Activated T-helper 1 cell treated with anti-CD3 and anti-CD28 coated beads, Interleukin-12 subunit alpha, Interleukin-12 subunit beta, Interleukin-2, Interleukin-4 antibody, amounts not matched to agents 30 ng/mL and 10 ng/mL and 1 ng/mL, durations not matched to agents 14 hours and 24 hours and 36 hours (primary cell): ENCODE measurements around the gene TTLL5. TPM values are rescaled to one million over a fixed set of nuclear protein-coding genes. Genes with fewer than 3 reads are reported as not detected.
A peak's percentile ranks its signal among the peaks of the same experiment; 100 is the strongest.

Experiments
- DNase-seq: peaks from one replicate; pipeline ENCODE4 v3.0.0; 2021; ENCODE audit warnings: low spot score
- H3K27ac Mint-ChIP-seq: one replicate; pipeline ENCODE4 v1.8.0; 2021; ENCODE audit warnings: mild to moderate bottlenecking, mixed read lengths
- H3K27me3 Mint-ChIP-seq: one replicate; pipeline ENCODE4 v1.8.0; 2022; ENCODE audit warnings: mild to moderate bottlenecking, moderate library complexity, mixed read lengths; ENCODE audit not compliant: insufficient read depth
- H3K36me3 Mint-ChIP-seq: one replicate; pipeline ENCODE4 v1.8.0; 2021; ENCODE audit warnings: low read depth, mixed read lengths
- H3K4me1 Mint-ChIP-seq: one replicate; pipeline ENCODE4 v1.8.0; 2021; ENCODE audit warnings: low read depth, mixed read lengths
- H3K4me3 Mint-ChIP-seq: one replicate; pipeline ENCODE4 v1.8.0; 2021; ENCODE audit warnings: mild to moderate bottlenecking, moderate library complexity, mixed read lengths
- H3K9me3 Mint-ChIP-seq: one replicate; pipeline ENCODE4 v1.8.0; 2021; ENCODE audit warnings: mixed read lengths
- intact Hi-C: fragments of 100-400 bp; cut with micrococcal nuclease; formaldehyde crosslinking; loops from one replicate; pipeline ENCODE4 v1.15.1; 2024
- total RNA-seq: library from RNA; stranded (reverse); gene quantifications from 2 replicates; pipeline ENCODE4 v1.2.3, GENCODE V29; 2022

TTLL5 gene
- total RNA-seq, 1 donor from 2014 or later = 36.2 TPM

DNA sequence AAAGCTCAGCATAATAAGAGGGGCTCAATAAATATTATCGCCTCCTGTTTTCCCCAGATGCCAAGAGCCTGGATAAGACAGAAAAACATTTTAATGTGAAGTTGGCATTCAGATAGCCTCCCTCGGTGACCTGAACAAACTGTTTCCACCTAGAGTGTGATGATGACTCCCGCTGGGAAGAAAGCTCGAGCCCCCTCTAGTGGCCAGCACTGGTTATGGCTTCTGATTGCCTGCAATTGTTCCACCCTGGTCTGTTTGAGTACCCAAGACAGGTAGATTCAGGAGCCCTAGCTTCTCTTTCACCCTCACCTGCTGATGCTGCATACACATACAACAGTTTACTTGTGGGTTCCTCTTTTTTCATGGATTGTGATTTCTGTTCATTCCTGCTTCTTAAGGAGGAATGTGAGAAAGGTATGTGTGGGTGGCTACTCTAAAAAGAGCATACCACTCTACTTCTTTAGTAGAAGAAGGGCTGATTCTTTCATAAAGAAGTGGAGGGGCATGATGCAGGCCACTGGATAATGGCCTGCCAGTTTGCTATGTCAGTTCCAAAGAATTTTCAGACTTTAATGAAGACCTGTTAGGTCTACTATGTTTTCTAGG lies 6.8 kb upstream of the TTLL5 start:
- H3K27ac Mint-ChIP-seq = no peak overlapping the region
- peaks cover 20% of the 10 kb centered on the region for H3K4me1 Mint-ChIP-seq
- intact Hi-C loops = loop anchor here (1.0 kb wide), 4 partner anchors 77 to 347 kb away; no protein-coding TSS in a partner anchor
- peak; percentile 74 for DNase-seq
- no peaks in the 10 kb centered on the region for H3K9me3 Mint-ChIP-seq
- no peaks in the 10 kb centered on the region for H3K27me3 Mint-ChIP-seq
- no peak overlapping the region for H3K4me3 Mint-ChIP-seq
- peaks cover 33% of the 10 kb centered on the region for H3K36me3 Mint-ChIP-seq

DNA sequence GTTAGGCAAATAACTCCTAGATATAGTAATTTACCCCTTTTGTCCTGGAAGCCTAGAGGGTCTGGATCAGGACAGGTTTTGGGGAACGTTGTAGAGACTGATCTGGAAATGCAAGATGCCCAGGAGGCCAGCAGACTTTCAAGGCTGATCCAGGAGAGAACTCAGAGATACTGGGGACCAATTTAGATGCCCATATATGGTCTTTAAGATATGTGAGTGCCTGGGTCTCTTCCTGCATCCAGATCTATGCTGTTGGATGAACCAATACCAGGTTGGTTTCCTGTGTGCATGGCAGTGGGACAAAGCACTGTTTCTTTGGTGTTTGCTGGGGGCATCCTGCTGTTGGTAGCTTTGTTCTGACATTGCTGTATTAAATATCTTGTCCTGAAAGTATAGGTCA lies 5.8 kb upstream of the TTLL5 start:
- intact Hi-C loops = no loop called here
- no peaks in the 10 kb centered on the region for H3K27me3 Mint-ChIP-seq
- peaks cover 24% of the 10 kb centered on the region for H3K36me3 Mint-ChIP-seq

DNA sequence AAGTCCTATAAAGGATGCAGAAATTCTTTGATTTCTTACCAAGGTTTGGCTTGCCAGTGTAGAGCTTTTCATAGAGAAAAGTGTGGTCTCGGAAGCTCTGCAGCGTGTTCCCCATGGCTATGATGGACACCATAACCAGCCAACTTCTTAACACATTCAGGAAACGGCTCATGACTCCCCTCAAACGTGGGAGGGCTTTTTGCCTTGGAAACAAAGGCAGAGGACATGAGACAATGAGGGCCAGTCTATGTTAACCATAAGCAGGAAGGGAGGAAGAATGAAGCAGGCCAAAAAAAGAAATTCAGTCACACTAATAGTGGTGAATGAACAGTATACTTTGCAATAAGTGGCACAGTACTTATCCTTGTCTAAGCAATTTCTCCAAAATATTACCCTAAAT lies 3.7 kb upstream of the TTLL5 start:
- H3K36me3 Mint-ChIP-seq = peaks cover 9% of the 10 kb centered on the region
- no peak for DNase-seq
- H3K4me1 Mint-ChIP-seq = peaks cover 34% of the 10 kb centered on the region
- H3K9me3 Mint-ChIP-seq = no peaks in the 10 kb centered on the region
- no peak overlapping the region for H3K4me3 Mint-ChIP-seq
- H3K27ac Mint-ChIP-seq = no peak overlapping the region
- intact Hi-C loops = no loop called here
- no peaks in the 10 kb centered on the region for H3K27me3 Mint-ChIP-seq

More for the DNA sequence above, 5.8 kb upstream of the TTLL5 start:
- no peaks in the 10 kb centered on the region for H3K9me3 Mint-ChIP-seq
- H3K4me3 Mint-ChIP-seq = no peak overlapping the region
- no peak for DNase-seq
- no peak overlapping the region for H3K27ac Mint-ChIP-seq
- H3K4me1 Mint-ChIP-seq = peaks cover 27% of the 10 kb centered on the region

DNA sequence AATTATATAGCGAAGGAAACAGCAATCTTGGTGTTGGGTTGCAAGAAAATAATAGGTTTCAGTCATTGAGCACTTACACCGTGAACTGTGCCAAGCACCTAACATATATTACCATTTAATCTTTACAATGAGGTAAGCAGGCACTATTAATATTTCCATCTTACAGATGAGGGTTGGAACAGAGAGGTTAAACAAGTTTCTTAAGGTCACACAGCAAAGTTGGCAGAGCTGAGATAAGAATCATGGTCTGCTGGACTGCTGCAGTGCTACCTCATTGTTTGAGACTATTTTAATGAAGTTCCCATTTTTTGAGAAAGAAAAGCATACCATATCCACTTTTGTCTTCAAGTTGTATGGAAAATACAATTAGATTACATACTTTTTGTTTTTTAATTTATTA lies 2.1 kb upstream of the TTLL5 start:
- Mint-ChIP-seq H3K36me3 (peaks cover 13% of the 10 kb centered on the region), H3K4me3 (no peak overlapping the region), H3K9me3 (no peaks in the 10 kb centered on the region), H3K4me1 (peaks cover 40% of the 10 kb centered on the region), H3K27me3 (no peaks in the 10 kb centered on the region), H3K27ac (no peak overlapping the region)
- no peak for DNase-seq
- intact Hi-C loops = no loop called here

DNA sequence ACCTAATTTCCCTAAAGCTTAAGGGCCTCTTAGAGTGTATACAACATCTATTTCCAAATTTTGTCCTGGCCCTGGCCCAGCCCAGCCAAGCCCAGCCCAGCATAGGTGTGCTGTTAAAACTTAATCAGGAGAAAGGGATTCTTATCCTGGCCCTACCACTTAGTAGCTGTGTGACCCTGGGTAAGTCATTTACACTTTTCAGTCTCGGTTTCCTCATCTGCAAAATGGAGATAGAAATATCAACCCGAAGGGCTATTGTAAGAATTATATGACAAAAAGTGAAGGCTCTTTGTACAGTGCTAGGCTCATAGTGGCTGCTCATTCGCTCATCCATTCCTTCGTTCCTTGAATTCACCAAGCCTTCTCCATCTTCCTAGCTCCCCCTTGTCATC lies 812 bp upstream of the TTLL5 start:
- Mint-ChIP-seq H3K27ac (peak overlapping the region; percentile 94), H3K4me1 (peaks cover 38% of the 10 kb centered on the region), H3K9me3 (no peaks in the 10 kb centered on the region), H3K4me3 (peak overlapping the region; percentile 100), H3K36me3 (peaks cover 7% of the 10 kb centered on the region), H3K27me3 (no peaks in the 10 kb centered on the region)
- no peak for DNase-seq
- intact Hi-C loops = loop anchor here (1.0 to 5.0 kb wide), 7 partner anchors 117 to 1167 kb away; partner anchors contain the start of genes AREL1, FCF1, GPATCH2L and IFT43

DNA sequence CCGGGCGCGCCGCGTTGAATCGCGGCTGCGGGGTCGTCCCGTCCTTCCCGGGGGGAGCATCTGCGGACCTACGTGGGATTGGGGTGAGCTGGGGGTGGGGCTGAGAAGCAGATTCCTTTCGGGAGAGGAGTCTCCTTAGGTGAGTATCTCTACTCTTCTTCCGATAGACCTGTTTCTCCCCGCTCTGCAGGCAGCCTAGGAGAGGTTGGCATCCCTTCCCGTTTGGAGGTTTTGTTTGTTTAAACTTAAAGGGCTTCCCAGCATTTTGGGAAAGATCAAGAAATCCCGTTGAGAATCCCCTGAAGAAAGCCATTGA lies 411 bp downstream of the TTLL5 start:
- Mint-ChIP-seq H3K27me3 (no peaks in the 10 kb centered on the region), H3K9me3 (no peaks in the 10 kb centered on the region), H3K27ac (peak overlapping the region; percentile 94), H3K4me3 (peak overlapping the region; percentile 100), H3K4me1 (peaks cover 38% of the 10 kb centered on the region), H3K36me3 (peaks cover 12% of the 10 kb centered on the region)
- DNase-seq = no peak
- intact Hi-C loops = loop anchor here (1.0 to 5.0 kb wide), 7 partner anchors 139 to 1169 kb away; partner anchors contain the start of genes AREL1, BATF, FCF1 and GPATCH2L

DNA sequence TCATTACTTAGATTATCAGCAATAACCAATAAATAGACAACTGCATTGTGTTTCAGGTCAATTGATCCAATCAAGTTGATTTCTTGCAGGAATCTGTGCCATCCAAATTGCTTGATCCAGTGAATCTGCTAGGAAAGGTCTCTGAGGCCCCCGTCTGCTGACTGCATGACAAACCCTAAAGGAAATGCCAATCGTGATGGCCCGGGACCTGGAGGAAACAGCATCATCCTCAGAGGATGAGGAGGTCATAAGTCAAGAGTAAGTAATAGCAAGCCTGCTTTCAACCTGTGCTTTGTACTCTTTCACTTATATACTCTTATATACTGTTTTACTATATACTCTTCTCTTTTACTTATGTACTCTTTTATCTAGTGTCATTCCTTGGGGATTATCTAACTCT lies 1.9 kb downstream of the TTLL5 start:
- Mint-ChIP-seq H3K27ac (no peak overlapping the region), H3K9me3 (no peaks in the 10 kb centered on the region), H3K4me1 (peaks cover 36% of the 10 kb centered on the region), H3K27me3 (no peaks in the 10 kb centered on the region), H3K4me3 (peak overlapping the region; percentile 68), H3K36me3 (peaks cover 15% of the 10 kb centered on the region)
- DNase-seq = no peak
- intact Hi-C loops = loop anchor here (5.0 kb wide), 1 partner anchor 489 kb away; the partner anchor contains the start of gene GPATCH2L

DNA sequence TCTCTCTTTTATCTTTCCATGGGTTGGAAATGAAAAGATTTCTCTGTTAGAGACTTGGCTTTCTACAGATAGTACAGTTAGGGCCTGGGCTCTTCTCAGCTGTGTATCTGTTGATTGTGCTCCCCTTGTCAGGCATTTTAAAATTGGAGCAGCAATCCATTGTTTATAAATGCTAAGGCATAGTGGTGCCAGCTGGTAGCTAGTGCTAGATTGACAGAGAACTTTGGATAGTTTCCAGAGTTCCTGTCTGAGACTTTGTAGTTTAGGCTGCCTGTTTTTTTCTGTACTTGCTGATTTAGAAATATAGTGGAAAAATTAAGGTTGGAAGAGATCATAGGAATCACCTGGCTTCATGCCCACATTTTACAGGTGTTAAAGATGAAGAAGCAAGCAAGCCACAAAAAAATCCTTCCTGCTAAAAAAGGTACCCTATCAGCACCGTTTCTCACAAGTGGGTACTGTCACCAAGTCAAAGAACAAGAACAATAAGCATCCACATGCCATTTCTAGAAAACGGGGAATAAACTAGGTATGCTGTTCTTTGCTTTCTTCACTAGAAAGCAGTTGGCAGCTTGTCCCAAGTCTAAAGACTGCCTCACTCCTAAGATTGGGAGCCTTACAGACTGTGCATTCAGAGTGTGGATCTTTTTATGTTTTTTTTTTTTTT lies 6.2 kb downstream of the TTLL5 start:
- Mint-ChIP-seq H3K27ac (no peak overlapping the region), H3K4me3 (no peak overlapping the region), H3K27me3 (no peaks in the 10 kb centered on the region), H3K36me3 (peaks cover 37% of the 10 kb centered on the region), H3K4me1 (peaks cover 13% of the 10 kb centered on the region), H3K9me3 (no peaks in the 10 kb centered on the region)
- intact Hi-C loops = no loop called here
- DNase-seq = no peak

DNA sequence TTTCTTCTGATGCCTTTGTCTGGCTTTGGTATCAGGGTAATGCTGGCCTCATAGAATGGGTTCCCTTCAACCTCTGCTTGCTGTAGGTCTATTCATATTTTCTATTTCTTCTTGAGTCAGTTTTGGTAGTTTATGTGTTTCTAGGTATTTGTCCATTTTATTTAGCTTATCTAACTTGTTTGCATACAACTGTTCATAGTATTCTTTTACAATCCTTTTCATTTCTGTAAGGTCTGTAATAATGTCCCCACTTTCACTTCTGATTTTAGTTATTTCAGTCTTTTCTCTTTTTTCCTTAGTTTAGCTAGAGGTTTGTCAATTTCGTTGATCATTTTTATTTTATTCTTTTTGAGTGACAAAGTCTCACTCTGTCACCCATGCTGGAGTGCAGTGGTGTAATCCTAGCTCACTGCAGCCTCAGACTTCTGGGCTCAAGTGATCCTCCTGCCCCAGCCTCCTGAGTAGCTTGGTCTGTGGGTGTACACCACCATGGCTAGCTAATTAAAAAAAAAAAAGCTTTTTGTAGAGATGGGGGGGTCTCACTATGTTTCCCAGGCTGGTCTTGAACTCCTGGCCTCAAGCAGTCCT lies 11.7 kb downstream of the TTLL5 start:
- H3K27ac Mint-ChIP-seq = no peak overlapping the region
- DNase-seq = no peak
- intact Hi-C loops = loop anchor here (1.0 kb wide), 1 partner anchor 15 kb away; no protein-coding TSS in a partner anchor
- no peaks in the 10 kb centered on the region for H3K9me3 Mint-ChIP-seq
- peaks cover 34% of the 10 kb centered on the region for H3K36me3 Mint-ChIP-seq
- no peaks in the 10 kb centered on the region for H3K27me3 Mint-ChIP-seq
- H3K4me1 Mint-ChIP-seq = peaks cover 8% of the 10 kb centered on the region
- no peak overlapping the region for H3K4me3 Mint-ChIP-seq

DNA sequence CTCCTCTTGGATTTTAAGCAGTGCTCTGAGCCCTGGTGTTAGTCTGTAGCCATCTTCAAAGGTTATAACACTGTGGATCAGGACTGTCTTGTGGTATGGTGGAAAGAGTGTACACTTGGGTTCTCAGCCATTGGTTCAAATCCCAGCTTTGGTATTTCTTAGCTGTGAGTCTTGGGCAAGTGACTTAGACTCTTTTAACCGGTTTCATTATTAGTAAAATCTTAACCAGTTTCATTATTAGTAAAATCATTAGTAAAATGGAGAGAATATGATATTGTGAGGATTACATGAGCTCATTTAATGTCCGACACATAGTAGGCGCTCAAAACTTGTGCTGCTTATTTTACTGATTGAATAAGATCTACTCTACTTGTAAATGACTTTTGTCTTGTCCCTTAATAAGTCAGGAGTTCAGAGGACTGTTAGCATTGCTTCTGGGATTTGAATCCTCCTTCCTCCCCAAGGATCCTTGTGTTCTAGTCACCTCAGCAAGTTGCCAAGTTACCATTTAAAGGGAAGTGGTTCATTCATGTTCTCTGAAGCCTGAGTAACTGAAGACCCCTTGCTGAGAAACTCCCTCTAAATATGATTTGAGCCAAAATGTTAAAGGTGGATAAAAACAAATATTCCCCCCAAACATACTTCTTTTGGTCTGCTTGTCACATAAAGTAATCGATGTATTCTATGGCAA lies 12.4 kb downstream of the TTLL5 start:
- Mint-ChIP-seq H3K4me1 (peaks cover 8% of the 10 kb centered on the region), H3K4me3 (no peak overlapping the region), H3K27ac (no peak overlapping the region), H3K36me3 (peaks cover 38% of the 10 kb centered on the region), H3K9me3 (no peaks in the 10 kb centered on the region), H3K27me3 (no peaks in the 10 kb centered on the region)
- intact Hi-C loops = loop anchor here (1.0 kb wide), 1 partner anchor 14 kb away; no protein-coding TSS in a partner anchor
- DNase-seq = no peak

DNA sequence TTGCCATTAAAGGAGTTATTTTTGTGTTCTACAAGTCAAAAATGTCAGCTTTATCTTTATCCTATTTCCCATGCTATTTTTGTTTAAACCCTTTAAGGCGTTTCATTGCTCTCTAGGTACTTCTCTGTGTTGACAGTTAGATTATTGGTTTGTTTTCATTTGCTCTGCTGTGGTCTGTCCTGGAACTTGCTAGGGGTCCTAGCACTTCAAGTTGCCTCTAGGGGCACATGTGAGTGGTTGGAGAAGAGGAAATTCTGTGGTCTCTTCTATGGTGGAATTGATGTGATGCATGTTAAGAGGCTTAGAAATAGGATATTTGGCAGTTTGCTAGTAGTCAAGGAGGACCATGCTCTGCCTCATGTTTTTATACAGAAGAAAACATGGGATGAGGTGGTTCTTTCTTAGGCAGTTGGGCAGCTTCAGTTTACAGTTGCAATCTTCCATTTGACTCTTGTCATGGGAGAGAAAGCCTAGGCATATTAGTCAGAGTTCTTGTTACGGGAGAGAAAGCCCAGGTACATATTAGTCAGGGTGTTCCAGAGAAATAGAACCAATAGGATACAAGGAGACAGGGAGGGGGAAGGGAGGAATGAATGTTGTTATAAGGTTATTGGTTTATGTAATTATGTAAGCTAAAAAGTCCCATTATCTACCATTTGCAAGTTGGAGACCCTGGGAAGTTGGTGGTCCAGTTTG lies 14.4 kb downstream of the TTLL5 start:
- no peaks in the 10 kb centered on the region for H3K9me3 Mint-ChIP-seq
- no peak overlapping the region for H3K4me3 Mint-ChIP-seq
- intact Hi-C loops = no loop called here
- DNase-seq = no peak
- H3K36me3 Mint-ChIP-seq = peaks cover 23% of the 10 kb centered on the region
- peaks cover 8% of the 10 kb centered on the region for H3K4me1 Mint-ChIP-seq
- H3K27ac Mint-ChIP-seq = no peak overlapping the region
- H3K27me3 Mint-ChIP-seq = no peaks in the 10 kb centered on the region

DNA sequence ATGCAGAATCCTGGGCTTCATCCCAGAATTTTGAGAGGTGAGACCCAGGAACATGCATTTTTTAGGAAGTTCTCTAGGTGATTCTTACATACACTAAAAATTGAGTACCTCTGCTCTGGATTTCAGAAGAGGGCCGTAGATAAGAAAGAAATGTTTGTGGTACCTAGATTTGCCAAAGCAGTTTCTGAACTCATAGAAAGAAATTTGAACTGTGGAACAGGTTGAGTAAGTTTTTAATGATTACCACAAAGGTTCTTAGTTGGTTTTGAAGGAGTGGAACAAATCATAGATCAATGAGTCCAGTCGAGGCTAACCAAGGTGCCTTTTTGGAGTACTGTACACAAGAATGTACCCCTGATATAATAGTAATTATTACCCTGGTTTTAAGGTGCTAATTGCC lies 24.9 kb downstream of the TTLL5 start:
- no peak overlapping the region for H3K4me3 Mint-ChIP-seq
- H3K27ac Mint-ChIP-seq = no peak overlapping the region
- DNase-seq = no peak
- H3K4me1 Mint-ChIP-seq = peaks cover 12% of the 10 kb centered on the region
- no peaks in the 10 kb centered on the region for H3K9me3 Mint-ChIP-seq
- H3K36me3 Mint-ChIP-seq = peaks cover 15% of the 10 kb centered on the region
- intact Hi-C loops = no loop called here
- H3K27me3 Mint-ChIP-seq = no peaks in the 10 kb centered on the region
